ENCODE data around the gene ALDH4A1. TPM values are rescaled to one million over a fixed set of nuclear protein-coding genes. Genes with fewer than 3 reads are reported as not detected.

The ALDH4A1 gene
- total RNA-seq, 1 experiment from 2014 or later, result 18.4 TPM

GRCh38 chr1:18858070-18858688, 44.2 kb downstream of the ALDH4A1 start:
- no peaks in the 10 kb centered on the region for H3K9me3 ChIP-seq (ENCODE audit: low read depth, low read length, poor library complexity, severe bottlenecking)
- no peak overlapping the region for H3K27ac ChIP-seq (ENCODE audit: low read depth, low read length, poor library complexity, severe bottlenecking)
- no peaks in the 10 kb centered on the region for H3K36me3 ChIP-seq (ENCODE audit: insufficient read depth, low read length, poor library complexity, severe bottlenecking)
- no peak for TF ChIP-seq EZH2 (IDR thresholded peaks at IDR 0.05; ENCODE audit: borderline replicate concordance, low read depth, low read length, poor library complexity, severe bottlenecking)
- TF ChIP-seq, protein P1, sequence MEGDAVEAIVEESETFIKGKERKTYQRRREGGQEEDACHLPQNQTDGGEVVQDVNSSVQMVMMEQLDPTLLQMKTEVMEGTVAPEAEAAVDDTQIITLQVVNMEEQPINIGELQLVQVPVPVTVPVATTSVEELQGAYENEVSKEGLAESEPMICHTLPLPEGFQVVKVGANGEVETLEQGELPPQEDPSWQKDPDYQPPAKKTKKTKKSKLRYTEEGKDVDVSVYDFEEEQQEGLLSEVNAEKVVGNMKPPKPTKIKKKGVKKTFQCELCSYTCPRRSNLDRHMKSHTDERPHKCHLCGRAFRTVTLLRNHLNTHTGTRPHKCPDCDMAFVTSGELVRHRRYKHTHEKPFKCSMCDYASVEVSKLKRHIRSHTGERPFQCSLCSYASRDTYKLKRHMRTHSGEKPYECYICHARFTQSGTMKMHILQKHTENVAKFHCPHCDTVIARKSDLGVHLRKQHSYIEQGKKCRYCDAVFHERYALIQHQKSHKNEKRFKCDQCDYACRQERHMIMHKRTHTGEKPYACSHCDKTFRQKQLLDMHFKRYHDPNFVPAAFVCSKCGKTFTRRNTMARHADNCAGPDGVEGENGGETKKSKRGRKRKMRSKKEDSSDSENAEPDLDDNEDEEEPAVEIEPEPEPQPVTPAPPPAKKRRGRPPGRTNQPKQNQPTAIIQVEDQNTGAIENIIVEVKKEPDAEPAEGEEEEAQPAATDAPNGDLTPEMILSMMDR (conservative IDR thresholded peaks at IDR 0.05; ENCODE audit: low read depth, low read length), result no peak
- no peaks in the 10 kb centered on the region for H3K4me1 ChIP-seq (ENCODE audit: insufficient read depth, low read length, poor library complexity, severe bottlenecking)
- DNase-seq (ENCODE audit: low spot score), result no peak
- intact Hi-C loops (cut with micrococcal nuclease; ENCODE audit: unreplicated experiment), result no loop called here
- no peaks in the 10 kb centered on the region for H3K27me3 ChIP-seq (replicated peaks; ENCODE audit: insufficient read depth, low read depth, low read length, poor library complexity)
- BruUV-seq (replicated peaks), result no TSS peak
- H3K4me3 ChIP-seq (ENCODE audit: low read depth, low read length, poor library complexity, severe bottlenecking), result no peak overlapping the region
- POLR2A ChIA-PET (ENCODE audit: low non-redundant PET), result no interaction called here
- CTCF ChIA-PET, result no interaction called here

DNA sequence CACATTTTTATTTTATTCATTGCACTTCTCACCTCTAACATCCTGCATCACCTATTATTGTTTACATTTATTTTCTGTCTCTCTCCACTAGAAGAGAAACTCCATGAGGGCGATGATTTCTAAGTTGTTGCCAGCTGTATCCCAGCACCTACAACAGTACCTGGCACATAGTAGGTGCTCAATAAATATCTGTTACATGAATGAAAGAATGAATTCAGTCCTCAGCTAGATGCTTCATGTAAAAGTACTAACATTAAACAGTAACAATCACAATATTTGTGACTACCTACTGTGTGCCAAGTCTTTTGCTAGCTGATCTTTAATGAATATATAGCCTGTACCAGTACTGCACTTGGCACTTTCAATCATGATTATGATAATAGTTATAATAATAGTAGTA, 45.9 kb downstream of the ALDH4A1 start:
- BruUV-seq (replicated peaks), result no TSS peak
- intact Hi-C loops (cut with micrococcal nuclease; ENCODE audit: unreplicated experiment), result no loop called here
- no peaks in the 10 kb centered on the region for H3K4me1 ChIP-seq (ENCODE audit: insufficient read depth, low read length, poor library complexity, severe bottlenecking)
- H3K27ac ChIP-seq (ENCODE audit: low read depth, low read length, poor library complexity, severe bottlenecking), result no peak overlapping the region
- ChIA-PET POLR2A (ENCODE audit: low non-redundant PET) (no interaction called here), CTCF (no interaction called here)
- no peak for DNase-seq (ENCODE audit: low spot score)
- H3K27me3 ChIP-seq (replicated peaks; ENCODE audit: insufficient read depth, low read depth, low read length, poor library complexity), result no peaks in the 10 kb centered on the region
- TF ChIP-seq, protein P1 (conservative IDR thresholded peaks at IDR 0.05; ENCODE audit: low read depth, low read length), result no peak
- TF ChIP-seq EZH2 (IDR thresholded peaks at IDR 0.05; ENCODE audit: borderline replicate concordance, low read depth, low read length, poor library complexity, severe bottlenecking), result no peak
- no peaks in the 10 kb centered on the region for H3K36me3 ChIP-seq (ENCODE audit: insufficient read depth, low read length, poor library complexity, severe bottlenecking)
- no peaks in the 10 kb centered on the region for H3K9me3 ChIP-seq (ENCODE audit: low read depth, low read length, poor library complexity, severe bottlenecking)
- H3K4me3 ChIP-seq (ENCODE audit: low read depth, low read length, poor library complexity, severe bottlenecking), result no peak overlapping the region

GRCh38 chr1:18855573-18855972, 46.8 kb downstream of the ALDH4A1 start:
- no peak for TF ChIP-seq EZH2 (IDR thresholded peaks at IDR 0.05; ENCODE audit: borderline replicate concordance, low read depth, low read length, poor library complexity, severe bottlenecking)
- TF ChIP-seq, protein P1 (conservative IDR thresholded peaks at IDR 0.05; ENCODE audit: low read depth, low read length), result no peak
- Histone ChIP-seq H3K4me3 (ENCODE audit: low read depth, low read length, poor library complexity, severe bottlenecking) (no peak overlapping the region), H3K27ac (ENCODE audit: low read depth, low read length, poor library complexity, severe bottlenecking) (no peak overlapping the region), H3K27me3 (replicated peaks; ENCODE audit: insufficient read depth, low read depth, low read length, poor library complexity) (no peaks in the 10 kb centered on the region), H3K9me3 (ENCODE audit: low read depth, low read length, poor library complexity, severe bottlenecking) (no peaks in the 10 kb centered on the region), H3K36me3 (ENCODE audit: insufficient read depth, low read length, poor library complexity, severe bottlenecking) (no peaks in the 10 kb centered on the region), H3K4me1 (ENCODE audit: insufficient read depth, low read length, poor library complexity, severe bottlenecking) (no peaks in the 10 kb centered on the region)
- ChIA-PET CTCF (no interaction called here), POLR2A (ENCODE audit: low non-redundant PET) (no interaction called here)
- DNase-seq (ENCODE audit: low spot score), result no peak
- BruUV-seq (replicated peaks), result no TSS peak
- intact Hi-C loops (cut with micrococcal nuclease; ENCODE audit: unreplicated experiment), result no loop called here
